ENCODE data around the gene CARS1. TPM values are rescaled to one million over a fixed set of nuclear protein-coding genes. Genes with fewer than 3 reads are reported as not detected.

The CARS1 gene
- total and polyA plus RNA-seq, 10 of the 15 experiments (the other 5 are each of a cell fraction or from before 2014, with no cell fraction given) = 7.8 to 60.6 (median 45.7) TPM

- ChIA-PET CTCF (interaction anchor here (0.9 to 3.3 kb wide), 11 partner anchors 8 to 122 kb away, joined by 3 to 17 read pairs (median 4); no protein-coding TSS in a partner anchor), SMC1A (ENCODE audit: uncharacterized antibody, unreplicated experiment) (interaction anchor here (1.0 to 3.7 kb wide), 6 partner anchors 8 to 76 kb away, joined by 3 to 29 read pairs (median 12); no protein-coding TSS in a partner anchor), POLR2A (interaction anchor here (0.8 to 4.3 kb wide), 3 partner anchors 25 to 43 kb away, joined by 3 to 34 read pairs (median 3); no protein-coding TSS in a partner anchor), RAD21 (ENCODE audit: unreplicated experiment) (interaction anchor here (0.8 to 3.0 kb wide), 5 partner anchors 25 to 482 kb away, joined by 3 to 42 read pairs (median 4); partner anchors contain the start of gene NAP1L4)
- Histone ChIP-seq H3K9me3 (replicated peaks; ENCODE audit: control insufficient read depth, insufficient read depth, low read length) (no peaks in the 10 kb centered on the region), H3K27ac (ENCODE audit: control insufficient read depth, insufficient read depth) (no peak overlapping the region), H2AFZ (ENCODE audit: control insufficient read depth, low read depth, low read length) (no peak overlapping the region), H3K27me3 (replicated peaks in 1 of 2; ENCODE audit: control insufficient read depth in 2 of 2, insufficient read depth in 2 of 2, low read length in 1 of 2) (no peaks in the 10 kb centered on the region), H3K4me3 (no peak overlapping the region), H4K20me1 (ENCODE audit: control insufficient read depth, insufficient read depth) (no peaks in the 10 kb centered on the region; the same call in 1 of the 2 replicates), H3K4me2 (ENCODE audit: control insufficient read depth, insufficient read depth) (no peak overlapping the region), H3K79me2 (ENCODE audit: control insufficient read depth, insufficient read depth, low read length) (no peaks in the 10 kb centered on the region), H3K4me1 (ENCODE audit: control insufficient read depth, insufficient read depth, low read length) (peaks cover 13% of the 10 kb centered on the region), H3K36me3 (ENCODE audit: control insufficient read depth in 2 of 2, insufficient read depth in 2 of 2, low read length in 1 of 2) (peaks cover 19 to 48% of the 10 kb centered on the region in 2 experiments), H3K9ac (ENCODE audit: control insufficient read depth, insufficient read depth, low read length) (no peak overlapping the region)
- intact Hi-C loops (cut with micrococcal nuclease; ENCODE audit: unreplicated experiment) = no loop called here
- 92% methylated on average over 4 of the region's 4 CpGs for WGBS (ENCODE audit: insufficient coverage, insufficient replicate concordance, low lambda C conversion rate, missing lambda C conversion rate)
- ATAC-seq (no peak), DNase-seq (ENCODE audit: low read depth, low spot score) (no peak), FAIRE-seq (no peak)
- in situ Hi-C loops (cut with MboI) = no loop called here
- TF ChIP-seq KAT2A (conservative IDR thresholded peaks at IDR 0.05; ENCODE audit: control insufficient read depth, low read depth, low read length) = no peak
- TF ChIP-seq EZH2 (IDR thresholded peaks at IDR 0.05; ENCODE audit: borderline replicate concordance, control insufficient read depth, low read depth, low read length) = no peak
- no peak for TF ChIP-seq PAX5 (IDR thresholded peaks at IDR 0.05; ENCODE audit: borderline replicate concordance, low read depth, low read length)
- no peak for TF ChIP-seq KLF5 (IDR thresholded peaks at IDR 0.05; ENCODE audit: partially characterized antibody)
- no peak for TF ChIP-seq JUNB (IDR thresholded peaks at IDR 0.05)
- no peak for TF ChIP-seq DPF2 (IDR thresholded peaks at IDR 0.05)
- no peak for TF ChIP-seq HDAC6 (IDR thresholded peaks at IDR 0.05; ENCODE audit: unreplicated experiment)
- no peak for TF ChIP-seq RBBP5 (conservative IDR thresholded peaks at IDR 0.05)
- TF ChIP-seq, protein P1, sequence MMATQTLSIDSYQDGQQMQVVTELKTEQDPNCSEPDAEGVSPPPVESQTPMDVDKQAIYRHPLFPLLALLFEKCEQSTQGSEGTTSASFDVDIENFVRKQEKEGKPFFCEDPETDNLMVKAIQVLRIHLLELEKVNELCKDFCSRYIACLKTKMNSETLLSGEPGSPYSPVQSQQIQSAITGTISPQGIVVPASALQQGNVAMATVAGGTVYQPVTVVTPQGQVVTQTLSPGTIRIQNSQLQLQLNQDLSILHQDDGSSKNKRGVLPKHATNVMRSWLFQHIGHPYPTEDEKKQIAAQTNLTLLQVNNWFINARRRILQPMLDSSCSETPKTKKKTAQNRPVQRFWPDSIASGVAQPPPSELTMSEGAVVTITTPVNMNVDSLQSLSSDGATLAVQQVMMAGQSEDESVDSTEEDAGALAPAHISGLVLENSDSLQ (IDR thresholded peaks at IDR 0.05) = no peak
- no peak for TF ChIP-seq IRF5 (IDR thresholded peaks at IDR 0.05; ENCODE audit: borderline replicate concordance)
- TF ChIP-seq TARDBP (IDR thresholded peaks at IDR 0.05; ENCODE audit: borderline replicate concordance) = no peak
- TF ChIP-seq TCF12 (IDR thresholded peaks at IDR 0.05; ENCODE audit: low read depth, low read length) = no peak
- no peak for TF ChIP-seq IRF4 (IDR thresholded peaks at IDR 0.05; ENCODE audit: low read depth, low read length)
- no peak for TF ChIP-seq ATF2 (IDR thresholded peaks at IDR 0.05; ENCODE audit: low read length)
- TF ChIP-seq RB1 (IDR thresholded peaks at IDR 0.05; ENCODE audit: borderline replicate concordance) = no peak
- no peak for TF ChIP-seq GATAD2B (conservative IDR thresholded peaks at IDR 0.05; ENCODE audit: low read depth)
- TF ChIP-seq POLR2AphosphoS5 (IDR thresholded peaks at IDR 0.05; ENCODE audit: low read length) = no peak
- TF ChIP-seq EED (IDR thresholded peaks at IDR 0.05; ENCODE audit: low read depth) = no peak
- no peak for TF ChIP-seq ZBTB11 (CRISPR knock-in tag; IDR thresholded peaks at IDR 0.05)
- BruUV-seq (replicated peaks) = no TSS peak
These were observed 42.3 kb downstream of the CARS1 start for GRCh38 chr11:3014943-3015342.

Data from GM12878 (cell line).